ENCODE measurements around the gene UGGT1.

The UGGT1 gene

DNA sequence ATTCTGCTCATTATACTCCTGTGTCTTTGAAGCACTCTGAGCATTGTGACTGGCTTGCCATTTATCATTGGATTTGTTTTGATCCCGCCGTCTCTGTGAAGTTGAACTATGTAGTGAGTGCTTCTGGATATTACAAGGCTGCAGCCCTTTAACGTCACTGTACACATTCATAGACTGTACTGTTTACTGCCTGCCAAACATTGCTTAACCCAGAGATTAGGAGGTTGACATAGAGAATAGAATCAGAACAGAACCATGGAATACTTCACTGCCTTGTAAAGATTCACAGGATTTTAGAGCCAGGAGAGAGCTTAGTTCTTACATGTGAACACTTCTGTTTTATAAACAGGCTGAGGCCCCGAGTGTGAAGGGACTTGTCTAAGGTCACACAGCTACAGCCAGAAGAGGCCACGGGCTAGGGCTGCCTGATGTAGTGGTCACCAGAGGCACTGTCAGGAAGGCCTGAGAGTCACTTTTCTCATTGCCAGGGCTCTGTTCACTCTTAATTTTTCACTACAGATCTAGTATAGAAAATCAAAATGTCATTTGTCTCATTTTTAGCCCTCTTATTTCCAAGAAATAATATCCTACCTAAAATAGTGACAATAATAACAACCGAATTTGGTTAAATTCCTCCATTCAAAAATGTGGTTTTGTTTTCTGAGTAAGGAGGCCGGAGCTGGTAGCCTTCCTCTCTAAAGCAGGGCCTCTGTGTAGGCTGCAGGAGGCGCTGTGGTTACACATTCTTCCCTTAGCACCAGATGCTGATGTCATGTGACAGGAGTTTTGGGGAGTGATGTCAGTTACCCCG lies 87.9 kb downstream of the UGGT1 start:
- no peaks in the 10 kb centered on the region for H3K79me2 ChIP-seq (ENCODE audit: control insufficient read depth, low read length)
- no peak overlapping the region for H3K4me2 ChIP-seq (ENCODE audit: low read length)
- H3K4me1 ChIP-seq (ENCODE audit: control insufficient read depth, low read length), result no peaks in the 10 kb centered on the region
- TF ChIP-seq EZH2phosphoT487 (IDR thresholded peaks at IDR 0.05; ENCODE audit: borderline replicate concordance, low read length), result no peak
- TF ChIP-seq, protein P1, sequence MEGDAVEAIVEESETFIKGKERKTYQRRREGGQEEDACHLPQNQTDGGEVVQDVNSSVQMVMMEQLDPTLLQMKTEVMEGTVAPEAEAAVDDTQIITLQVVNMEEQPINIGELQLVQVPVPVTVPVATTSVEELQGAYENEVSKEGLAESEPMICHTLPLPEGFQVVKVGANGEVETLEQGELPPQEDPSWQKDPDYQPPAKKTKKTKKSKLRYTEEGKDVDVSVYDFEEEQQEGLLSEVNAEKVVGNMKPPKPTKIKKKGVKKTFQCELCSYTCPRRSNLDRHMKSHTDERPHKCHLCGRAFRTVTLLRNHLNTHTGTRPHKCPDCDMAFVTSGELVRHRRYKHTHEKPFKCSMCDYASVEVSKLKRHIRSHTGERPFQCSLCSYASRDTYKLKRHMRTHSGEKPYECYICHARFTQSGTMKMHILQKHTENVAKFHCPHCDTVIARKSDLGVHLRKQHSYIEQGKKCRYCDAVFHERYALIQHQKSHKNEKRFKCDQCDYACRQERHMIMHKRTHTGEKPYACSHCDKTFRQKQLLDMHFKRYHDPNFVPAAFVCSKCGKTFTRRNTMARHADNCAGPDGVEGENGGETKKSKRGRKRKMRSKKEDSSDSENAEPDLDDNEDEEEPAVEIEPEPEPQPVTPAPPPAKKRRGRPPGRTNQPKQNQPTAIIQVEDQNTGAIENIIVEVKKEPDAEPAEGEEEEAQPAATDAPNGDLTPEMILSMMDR (IDR thresholded peaks at IDR 0.05; ENCODE audit: low read depth, low read length, poor library complexity, severe bottlenecking), result peak; percentile 80
- no peak overlapping the region for H3K4me3 ChIP-seq (ENCODE audit: low read length)
- H3F3A ChIP-seq (ENCODE audit: control insufficient read depth, insufficient read depth), result no peaks in the 10 kb centered on the region; the same call in 1 of the 2 replicates
- H3K9me3 ChIP-seq (ENCODE audit: control insufficient read depth, insufficient read depth, low read length), result no peaks in the 10 kb centered on the region
- H3K27ac ChIP-seq (ENCODE audit: low read depth, low read length), result no peak overlapping the region
- H3K27me3 ChIP-seq (ENCODE audit: control insufficient read depth, low read length), result no peaks in the 10 kb centered on the region
- H3K36me3 ChIP-seq (ENCODE audit: control insufficient read depth, low read length), result peaks cover 95% of the 10 kb centered on the region
- no peaks in the 10 kb centered on the region for H3K9me2 ChIP-seq (replicated peaks; ENCODE audit: control insufficient read depth, low read length)
- H4K20me1 ChIP-seq (ENCODE audit: control insufficient read depth, insufficient read depth, low read depth, low read length), result no peaks in the 10 kb centered on the region

DNA sequence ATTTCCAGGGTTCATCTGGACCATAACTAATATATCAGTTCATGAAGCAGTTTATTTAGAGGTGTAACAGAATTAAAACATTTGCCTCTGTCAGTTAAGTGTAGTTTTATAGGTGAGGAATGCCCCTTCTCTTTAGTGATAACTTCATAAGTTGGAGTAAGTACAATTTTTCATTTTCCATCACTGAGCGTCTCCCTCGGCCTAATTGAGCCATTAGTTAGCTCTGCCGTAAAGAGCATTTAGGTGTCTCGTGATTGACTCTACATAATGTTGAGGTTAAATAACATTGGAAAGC lies 88.4 kb downstream of the UGGT1 start:
- Histone ChIP-seq H3K79me2 (ENCODE audit: control insufficient read depth, low read length) (no peaks in the 10 kb centered on the region), H3F3A (ENCODE audit: control insufficient read depth, insufficient read depth) (no peaks in the 10 kb centered on the region; the same call in 1 of the 2 replicates), H3K9me3 (ENCODE audit: control insufficient read depth, insufficient read depth, low read length) (no peaks in the 10 kb centered on the region), H3K4me3 (ENCODE audit: low read length) (no peak overlapping the region), H3K4me1 (ENCODE audit: control insufficient read depth, low read length) (no peaks in the 10 kb centered on the region), H3K4me2 (ENCODE audit: low read length) (no peak overlapping the region), H3K27ac (ENCODE audit: low read depth, low read length) (no peak overlapping the region), H3K27me3 (ENCODE audit: control insufficient read depth, low read length) (no peaks in the 10 kb centered on the region), H3K9me2 (replicated peaks; ENCODE audit: control insufficient read depth, low read length) (no peaks in the 10 kb centered on the region), H4K20me1 (ENCODE audit: control insufficient read depth, insufficient read depth, low read depth, low read length) (no peaks in the 10 kb centered on the region), H3K36me3 (ENCODE audit: control insufficient read depth, low read length) (peaks cover 95% of the 10 kb centered on the region)
- TF ChIP-seq, protein P1 (IDR thresholded peaks at IDR 0.05; ENCODE audit: low read depth, low read length, poor library complexity, severe bottlenecking), result no peak
- TF ChIP-seq EZH2phosphoT487 (IDR thresholded peaks at IDR 0.05; ENCODE audit: borderline replicate concordance, low read length), result no peak

DNA sequence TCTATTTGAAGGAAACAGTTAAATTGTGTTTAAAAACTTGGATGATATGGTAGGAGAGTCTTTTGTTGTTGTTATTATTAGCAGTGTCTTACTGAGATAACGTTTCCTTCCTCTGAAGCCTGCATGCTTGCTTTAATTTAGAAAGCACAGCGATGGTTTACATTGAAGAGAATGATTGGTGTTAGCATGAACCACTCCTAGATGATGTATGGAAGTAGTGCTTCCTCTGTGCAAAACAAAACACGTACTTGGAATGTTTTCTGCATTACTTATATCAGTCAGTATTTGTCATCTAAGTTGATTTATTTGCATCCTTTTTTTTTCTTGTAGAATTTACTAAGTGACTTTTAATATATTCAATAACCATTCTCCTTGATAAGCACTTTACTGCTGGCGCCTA lies 89.0 kb downstream of the UGGT1 start:
- peaks cover 95% of the 10 kb centered on the region for H3K36me3 ChIP-seq (ENCODE audit: control insufficient read depth, low read length)
- TF ChIP-seq, protein P1 (IDR thresholded peaks at IDR 0.05; ENCODE audit: low read depth, low read length, poor library complexity, severe bottlenecking), result no peak
- TF ChIP-seq EZH2phosphoT487 (IDR thresholded peaks at IDR 0.05; ENCODE audit: borderline replicate concordance, low read length), result no peak

More for the DNA sequence above, 89.0 kb downstream of the UGGT1 start:
- H3K9me2 ChIP-seq (replicated peaks; ENCODE audit: control insufficient read depth, low read length), result no peaks in the 10 kb centered on the region
- H3F3A ChIP-seq (ENCODE audit: control insufficient read depth, insufficient read depth), result no peaks in the 10 kb centered on the region; the same call in 1 of the 2 replicates
- no peaks in the 10 kb centered on the region for H4K20me1 ChIP-seq (ENCODE audit: control insufficient read depth, insufficient read depth, low read depth, low read length)
- H3K27me3 ChIP-seq (ENCODE audit: control insufficient read depth, low read length), result no peaks in the 10 kb centered on the region
- no peak overlapping the region for H3K4me2 ChIP-seq (ENCODE audit: low read length)
- H3K4me3 ChIP-seq (ENCODE audit: low read length), result no peak overlapping the region
- no peaks in the 10 kb centered on the region for H3K4me1 ChIP-seq (ENCODE audit: control insufficient read depth, low read length)
- H3K27ac ChIP-seq (ENCODE audit: low read depth, low read length), result no peak overlapping the region
- H3K9me3 ChIP-seq (ENCODE audit: control insufficient read depth, insufficient read depth, low read length), result no peaks in the 10 kb centered on the region
- H3K79me2 ChIP-seq (ENCODE audit: control insufficient read depth, low read length), result no peaks in the 10 kb centered on the region

Data from DOHH2 (cell line).